ENCODE measurements around the gene TSPAN3. TPM values are rescaled to one million over a fixed set of nuclear protein-coding genes. Genes with fewer than 3 reads are reported as not detected.

TSPAN3 gene
- total RNA-seq, 4 donors from 2014 or later: 82.7 to 92.6 (median 88.2) TPM

DNA sequence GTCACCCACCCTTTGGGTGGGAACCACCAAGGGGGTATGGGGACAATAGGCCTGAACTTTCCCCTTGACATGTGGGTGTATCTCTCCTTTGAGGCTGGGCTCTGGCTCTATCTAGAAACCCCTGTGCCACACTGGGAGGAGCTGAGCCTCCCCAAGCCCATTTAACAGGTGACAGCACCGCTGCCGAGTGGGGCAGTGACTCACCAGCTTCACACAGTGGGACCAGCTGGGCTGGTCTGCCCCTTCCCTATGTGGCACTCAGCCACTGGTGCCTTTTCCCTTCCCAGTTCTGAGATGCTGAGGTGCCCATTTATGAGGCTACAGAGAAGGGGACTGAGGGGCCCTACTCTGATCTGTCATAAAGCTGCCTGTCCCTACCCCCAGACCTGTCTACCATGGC is 70.9 kb downstream of the TSPAN3 start:
- TF ChIP-seq CTCF (IDR thresholded peaks at IDR 0.05) (no peak), POLR2A (IDR thresholded peaks at IDR 0.05) (no peak)
- WGBS, 2 donors: 61% methylated on average over 2 of the region's 2 CpGs; no CpG with 5 or more reads in 1 of the 2 donors
- intact Hi-C loops (cut with DNase I; ENCODE audit: low total_unique reads): loop anchor here (5.0 kb wide), 1 partner anchor 977 kb away; no protein-coding TSS in a partner anchor
- no peak for DNase-seq (ENCODE audit: low spot score in 2 of 2)
- no peak overlapping the region for H3K4me3 ChIP-seq (ENCODE audit: low read depth, poor library complexity, severe bottlenecking)

- no peak for DNase-seq (ENCODE audit: low spot score in 2 of 2)
- H3K4me3 ChIP-seq (ENCODE audit: low read depth, poor library complexity, severe bottlenecking): no peak overlapping the region
- TF ChIP-seq POLR2A (IDR thresholded peaks at IDR 0.05) (no peak), CTCF (IDR thresholded peaks at IDR 0.05) (no peak)
- intact Hi-C loops (cut with DNase I; ENCODE audit: low total_unique reads): loop anchor here (5.0 kb wide), 1 partner anchor 979 kb away; no protein-coding TSS in a partner anchor
- 79 to 80% methylated on average over 8 of the region's 8 CpGs for WGBS, 2 donors
Measured at GRCh38 chr15:76998663-76999285, 72.1 kb downstream of the TSPAN3 start.

GRCh38 chr15:76996526-76997401 is 74.1 kb downstream of the TSPAN3 start:
- TF ChIP-seq CTCF (IDR thresholded peaks at IDR 0.05) (no peak), POLR2A (IDR thresholded peaks at IDR 0.05) (no peak)
- H3K4me3 ChIP-seq (ENCODE audit: low read depth, poor library complexity, severe bottlenecking): no peak overlapping the region
- intact Hi-C loops (cut with DNase I; ENCODE audit: low total_unique reads): loop anchor here (5.0 kb wide), 1 partner anchor 981 kb away; no protein-coding TSS in a partner anchor
- DNase-seq (ENCODE audit: low spot score in 2 of 2): no peak
- 57 to 61% methylated on average over 13 to 14 of the region's 14 CpGs for WGBS, 2 donors

DNA sequence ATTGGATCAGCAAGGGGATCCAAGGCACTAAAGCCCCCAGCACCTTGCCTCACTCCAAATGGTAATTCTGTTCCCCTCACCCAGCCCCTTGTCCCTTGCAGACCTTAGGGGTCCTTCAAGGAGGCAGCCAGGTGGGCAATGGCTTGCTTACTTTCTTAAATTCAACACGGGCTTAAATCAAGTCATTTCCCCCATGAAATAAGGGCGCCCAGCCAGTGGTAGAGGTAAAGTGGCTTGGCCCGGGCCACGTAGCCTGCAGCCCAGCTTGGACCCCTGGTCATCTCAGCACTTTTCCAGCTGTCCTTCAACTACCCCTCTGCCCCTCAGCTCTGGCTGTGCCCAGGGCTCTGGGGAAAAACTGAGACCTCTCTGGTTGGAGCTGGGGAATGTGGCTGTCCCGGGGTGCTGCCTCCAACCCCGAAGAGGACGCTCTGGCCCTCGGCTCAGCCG is 74.8 kb downstream of the TSPAN3 start:
- H3K4me3 ChIP-seq (ENCODE audit: low read depth, poor library complexity, severe bottlenecking): no peak overlapping the region
- no peak for DNase-seq (ENCODE audit: low spot score in 2 of 2)
- intact Hi-C loops (cut with DNase I; ENCODE audit: low total_unique reads): loop anchor here (5.0 kb wide), 1 partner anchor 981 kb away; no protein-coding TSS in a partner anchor
- 40 to 52% methylated on average over 9 of the region's 9 CpGs for WGBS, 2 donors
- TF ChIP-seq POLR2A (IDR thresholded peaks at IDR 0.05): no peak
- no peak for TF ChIP-seq CTCF (IDR thresholded peaks at IDR 0.05)

GRCh38 chr15:76994971-76995945 is 75.7 kb downstream of the TSPAN3 start, which contains the start of gene PSTPIP1:
PSTPIP1 (plus strand) TSS chr15:76995126; CDS start chr15:76995574, 448 bp downstream.
- peak in 1 of 2 donors; percentile 88 for DNase-seq (ENCODE audit: low spot score in 2 of 2)
- TF ChIP-seq CTCF (IDR thresholded peaks at IDR 0.05) (no peak), POLR2A (IDR thresholded peaks at IDR 0.05) (no peak)
- H3K4me3 ChIP-seq (ENCODE audit: low read depth, poor library complexity, severe bottlenecking): no peak within 1 kb of the TSS
- WGBS, 2 donors: 33 to 37% methylated on average over 21 to 25 of the region's 28 CpGs
- intact Hi-C loops (cut with DNase I; ENCODE audit: low total_unique reads): loop anchor here (5.0 kb wide), 1 partner anchor 982 kb away; no protein-coding TSS in a partner anchor
